LNCAP (cell line): ENCODE results near the gene SUCLA2.

Source experiments
- TF ChIP-seq, protein P1 (sequence below): fragments of 450-650 bp; IDR thresholded peaks from 2 replicates; pipeline ENCODE4 v1.5.1; 2017; ENCODE audit warnings: mild to moderate bottlenecking

SUCLA2 gene

DNA sequence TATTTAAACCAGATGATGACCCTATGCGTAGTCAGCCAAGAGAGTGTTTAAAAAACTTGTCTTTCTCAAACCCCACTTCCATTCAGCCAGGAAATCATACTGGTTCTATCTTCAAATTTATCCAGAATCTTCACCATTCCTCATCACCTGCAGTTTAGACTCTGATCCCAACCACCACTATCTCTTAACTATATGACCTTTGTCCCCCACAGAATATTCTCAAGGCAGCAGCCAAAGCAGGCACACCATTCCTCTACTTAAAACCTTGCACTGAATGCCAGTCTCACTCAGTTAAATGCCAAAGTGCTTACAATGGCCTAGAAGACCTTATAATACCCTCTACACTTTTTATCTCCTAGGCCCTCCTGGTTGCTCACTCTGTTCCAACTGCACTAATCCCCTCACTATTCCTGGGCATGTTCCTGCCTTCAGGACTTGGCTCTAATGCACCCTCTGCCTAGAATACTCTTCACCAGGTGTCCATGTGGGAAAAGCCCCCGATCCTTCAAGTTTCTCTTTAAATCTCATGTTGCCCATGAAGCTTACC lies 10.1 kb downstream of the SUCLA2 start:
- TF ChIP-seq, protein P1, sequence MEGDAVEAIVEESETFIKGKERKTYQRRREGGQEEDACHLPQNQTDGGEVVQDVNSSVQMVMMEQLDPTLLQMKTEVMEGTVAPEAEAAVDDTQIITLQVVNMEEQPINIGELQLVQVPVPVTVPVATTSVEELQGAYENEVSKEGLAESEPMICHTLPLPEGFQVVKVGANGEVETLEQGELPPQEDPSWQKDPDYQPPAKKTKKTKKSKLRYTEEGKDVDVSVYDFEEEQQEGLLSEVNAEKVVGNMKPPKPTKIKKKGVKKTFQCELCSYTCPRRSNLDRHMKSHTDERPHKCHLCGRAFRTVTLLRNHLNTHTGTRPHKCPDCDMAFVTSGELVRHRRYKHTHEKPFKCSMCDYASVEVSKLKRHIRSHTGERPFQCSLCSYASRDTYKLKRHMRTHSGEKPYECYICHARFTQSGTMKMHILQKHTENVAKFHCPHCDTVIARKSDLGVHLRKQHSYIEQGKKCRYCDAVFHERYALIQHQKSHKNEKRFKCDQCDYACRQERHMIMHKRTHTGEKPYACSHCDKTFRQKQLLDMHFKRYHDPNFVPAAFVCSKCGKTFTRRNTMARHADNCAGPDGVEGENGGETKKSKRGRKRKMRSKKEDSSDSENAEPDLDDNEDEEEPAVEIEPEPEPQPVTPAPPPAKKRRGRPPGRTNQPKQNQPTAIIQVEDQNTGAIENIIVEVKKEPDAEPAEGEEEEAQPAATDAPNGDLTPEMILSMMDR: no peak

DNA sequence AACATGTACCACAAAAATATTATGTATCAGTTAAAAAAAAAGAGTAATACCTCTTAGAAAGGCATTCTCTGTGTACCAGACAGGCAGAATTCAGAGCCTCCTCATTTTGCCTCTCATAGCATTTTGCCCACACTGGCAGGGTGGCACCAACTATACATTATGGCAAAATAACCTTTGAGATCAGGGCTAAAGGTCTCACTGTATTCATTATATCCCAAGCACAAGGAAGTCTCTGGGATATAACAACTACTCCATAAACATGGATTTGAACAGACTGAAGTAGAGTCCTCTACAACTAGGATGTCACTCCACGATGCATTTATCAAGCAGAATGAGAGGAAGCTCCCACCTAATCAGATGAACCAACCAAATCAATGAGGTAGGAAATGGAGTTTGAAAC lies 10.6 kb downstream of the SUCLA2 start:
- TF ChIP-seq, protein P1: no peak

DNA sequence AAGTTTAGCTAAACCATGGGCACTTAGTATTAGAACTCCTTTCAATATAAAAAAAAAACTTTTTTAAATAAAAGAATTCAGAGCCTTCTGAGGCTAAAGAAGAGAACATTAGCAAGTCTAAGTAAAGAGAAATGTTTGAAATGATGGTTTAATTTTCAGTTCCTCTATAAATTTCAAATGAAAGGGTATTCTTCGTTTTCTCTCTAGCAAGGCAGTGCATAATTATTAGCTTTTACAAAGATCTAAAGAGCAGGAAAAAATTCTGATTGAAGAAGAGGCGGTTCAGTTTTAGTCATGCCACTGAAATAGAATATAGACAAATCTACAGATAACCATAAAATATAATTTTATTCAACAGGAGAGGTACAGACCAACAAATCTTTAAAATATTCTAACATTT lies 18.0 kb downstream of the SUCLA2 start:
- TF ChIP-seq, protein P1: no peak

DNA sequence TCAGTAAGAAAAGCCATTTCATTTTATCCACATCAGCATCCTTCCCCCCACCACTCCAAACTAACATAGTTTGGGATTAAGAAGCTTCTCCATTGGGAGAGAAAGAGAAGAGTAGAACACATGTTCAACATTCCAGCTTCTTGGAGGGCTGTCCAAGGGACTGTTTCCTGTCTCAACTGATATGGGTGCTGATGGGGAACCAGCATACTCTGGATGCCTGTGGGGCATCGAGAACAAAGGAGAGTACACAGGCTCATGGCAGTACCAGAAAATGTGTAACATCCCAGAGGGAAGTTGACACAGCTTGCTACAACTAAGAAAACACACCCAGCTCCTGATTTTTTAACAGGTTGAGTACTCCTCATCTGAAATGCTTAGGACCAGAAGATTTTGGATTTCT lies 24.7 kb downstream of the SUCLA2 start:
- TF ChIP-seq, protein P1: no peak

DNA sequence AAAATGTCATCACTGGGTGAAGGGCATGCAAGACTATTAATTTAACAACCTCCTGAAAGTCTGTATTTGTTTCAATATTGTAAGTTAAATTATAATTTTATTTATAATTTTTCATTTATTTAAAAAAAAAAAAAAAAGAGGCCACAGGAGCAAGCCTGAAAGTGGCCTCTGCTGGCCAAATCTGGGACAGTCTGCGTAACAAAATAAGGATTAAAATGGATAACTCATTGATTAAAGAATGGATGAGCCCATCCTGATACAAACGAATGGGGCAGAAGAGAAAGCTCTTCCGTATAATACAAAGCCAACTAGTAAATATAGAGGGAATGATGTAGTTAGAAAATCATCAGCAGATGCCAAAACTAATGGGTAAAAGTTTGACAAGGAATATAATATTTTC lies 36.2 kb downstream of the SUCLA2 start:
- TF ChIP-seq, protein P1: no peak

DNA sequence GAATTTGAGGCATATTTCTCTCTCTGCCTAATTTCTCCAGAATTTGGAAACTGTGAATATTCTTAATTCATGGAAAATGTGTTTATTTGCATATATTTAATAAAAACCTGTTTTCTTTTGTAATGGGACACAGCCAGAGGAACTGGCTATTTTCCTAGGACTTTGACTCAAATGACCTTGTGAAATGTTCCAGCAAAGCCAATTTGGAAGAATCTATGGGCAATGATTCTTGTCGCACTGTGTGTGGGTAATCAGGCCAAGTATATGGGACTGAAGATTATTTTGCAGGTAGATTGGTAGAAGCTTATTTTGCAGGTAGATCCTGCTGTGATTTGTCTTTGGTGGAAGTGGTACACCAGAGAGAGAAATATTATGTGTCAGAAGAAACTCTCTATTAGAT lies 38.8 kb downstream of the SUCLA2 start:
- TF ChIP-seq, protein P1: no peak

DNA sequence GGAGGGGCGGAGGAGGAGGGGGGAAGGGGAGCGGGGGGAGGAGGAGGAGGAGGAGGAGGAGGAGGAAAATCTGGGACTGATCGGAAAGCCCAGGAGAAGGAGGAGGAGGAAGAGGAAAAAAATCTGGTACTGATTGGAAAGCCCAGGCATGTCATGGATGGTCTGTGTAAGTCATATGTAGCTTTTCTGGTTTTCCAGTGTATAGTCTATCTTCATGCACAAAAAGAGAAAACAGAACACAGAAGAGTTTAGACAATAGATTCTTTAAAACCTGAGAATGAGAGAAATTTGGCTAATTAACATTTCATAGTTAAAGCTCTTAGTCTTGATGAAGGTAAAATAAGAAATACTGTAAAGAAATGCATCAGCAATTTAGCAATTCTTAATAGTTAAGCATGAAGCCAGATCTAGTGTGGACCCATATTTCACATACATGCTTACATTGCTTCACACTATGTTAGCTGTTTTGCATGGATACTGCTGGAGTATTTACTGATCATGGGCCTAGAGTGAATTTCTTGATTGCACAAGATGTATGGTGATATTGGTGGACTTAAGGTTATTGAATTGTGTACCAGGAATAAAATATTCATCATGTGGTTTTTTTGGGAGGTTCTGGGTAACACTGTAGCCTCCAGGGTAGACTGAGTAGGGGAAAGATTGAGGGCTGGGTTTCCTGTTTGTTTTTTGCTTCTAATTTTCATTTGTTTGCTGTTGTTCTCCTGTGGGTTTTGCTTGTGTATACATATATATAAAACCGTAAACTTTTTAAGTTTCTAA lies 41.4 kb downstream of the SUCLA2 start:
- TF ChIP-seq, protein P1: no peak
